ENCODE measurements around the gene ZIC2.

DNA sequence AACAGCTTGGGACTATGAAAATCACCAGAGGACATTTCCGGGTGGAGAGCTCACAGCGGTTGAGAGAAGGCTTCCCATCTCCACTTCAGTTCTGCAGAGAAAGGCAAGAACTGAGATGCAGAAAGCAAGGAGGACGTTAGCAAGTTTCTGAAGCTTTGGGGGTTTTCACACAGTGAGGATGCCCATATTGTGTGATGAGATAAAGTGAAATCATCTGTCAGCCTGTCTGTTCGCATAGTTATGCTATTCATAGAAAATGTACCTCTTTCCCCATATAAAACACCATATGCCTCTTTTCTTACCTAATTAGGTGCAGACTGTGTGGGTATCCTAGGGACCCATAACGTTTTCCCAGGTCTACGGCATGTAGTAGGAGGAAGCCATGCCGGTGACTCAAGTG lies 37.5 kb upstream of the ZIC2 start:
- TF ChIP-seq, protein P1, sequence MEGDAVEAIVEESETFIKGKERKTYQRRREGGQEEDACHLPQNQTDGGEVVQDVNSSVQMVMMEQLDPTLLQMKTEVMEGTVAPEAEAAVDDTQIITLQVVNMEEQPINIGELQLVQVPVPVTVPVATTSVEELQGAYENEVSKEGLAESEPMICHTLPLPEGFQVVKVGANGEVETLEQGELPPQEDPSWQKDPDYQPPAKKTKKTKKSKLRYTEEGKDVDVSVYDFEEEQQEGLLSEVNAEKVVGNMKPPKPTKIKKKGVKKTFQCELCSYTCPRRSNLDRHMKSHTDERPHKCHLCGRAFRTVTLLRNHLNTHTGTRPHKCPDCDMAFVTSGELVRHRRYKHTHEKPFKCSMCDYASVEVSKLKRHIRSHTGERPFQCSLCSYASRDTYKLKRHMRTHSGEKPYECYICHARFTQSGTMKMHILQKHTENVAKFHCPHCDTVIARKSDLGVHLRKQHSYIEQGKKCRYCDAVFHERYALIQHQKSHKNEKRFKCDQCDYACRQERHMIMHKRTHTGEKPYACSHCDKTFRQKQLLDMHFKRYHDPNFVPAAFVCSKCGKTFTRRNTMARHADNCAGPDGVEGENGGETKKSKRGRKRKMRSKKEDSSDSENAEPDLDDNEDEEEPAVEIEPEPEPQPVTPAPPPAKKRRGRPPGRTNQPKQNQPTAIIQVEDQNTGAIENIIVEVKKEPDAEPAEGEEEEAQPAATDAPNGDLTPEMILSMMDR (conservative IDR thresholded peaks at IDR 0.05 in 1 of 2, IDR thresholded peaks at IDR 0.05 in 1 of 2; ENCODE audit: low read depth in 1 of 2, low read length in 2 of 2): no peak
- no peak for TF ChIP-seq EZH2 (IDR thresholded peaks at IDR 0.05; ENCODE audit: low read length, missing control alignments)

Data from fibroblast of lung (primary cell).